Mesothelial cell of epicardium (in vitro differentiated cells): ENCODE measurements around the gene MS4A10. TPM values are rescaled to one million over a fixed set of nuclear protein-coding genes. Genes with fewer than 3 reads are reported as not detected.

Experiments used
- DNase-seq, 2 experiments: peaks; one replicate each; pipeline ENCODE4 v3.0.0; 2021; ENCODE audit warnings: low spot score in 2 of 2; ENCODE audit not compliant: unreplicated experiment in 2 of 2
- H3K27ac Mint-ChIP-seq: 2 replicates; pipeline ENCODE4 v1.8.0; 2021; ENCODE audit warnings: mixed read lengths
- H3K27me3 Mint-ChIP-seq: 2 replicates; pipeline ENCODE4 v1.8.0; 2021; ENCODE audit warnings: low read depth, mixed read lengths
- H3K36me3 Mint-ChIP-seq: 2 replicates; pipeline ENCODE4 v1.8.0; 2021; ENCODE audit warnings: mixed read lengths
- H3K4me1 Mint-ChIP-seq: 2 replicates; pipeline ENCODE4 v1.8.0; 2021; ENCODE audit warnings: mixed read lengths
- H3K4me3 Mint-ChIP-seq: 2 replicates; pipeline ENCODE4 v1.8.0; 2021; ENCODE audit warnings: mild to moderate bottlenecking, moderate library complexity, mixed read lengths
- H3K9me3 Mint-ChIP-seq: 2 replicates; pipeline ENCODE4 v1.8.0; 2021; ENCODE audit warnings: mixed read lengths
- CTCF ChIP-seq: fragments of 200-600 bp; sonication (generic); IDR thresholded peaks from one replicate; pipeline ENCODE4 v1.5.0; 2021; ENCODE audit warnings: antibody characterized with exemption; ENCODE audit not compliant: unreplicated experiment
- total RNA-seq: library from RNA; stranded (reverse); gene quantifications from 3 replicates; pipeline ENCODE4 v1.2.1, GENCODE V29; 2021

MS4A10 gene
- total RNA-seq, 1 donor from 2014 or later: not detected

- no peaks in the 10 kb centered on the region for H3K9me3 Mint-ChIP-seq
- peaks cover 13% of the 10 kb centered on the region for H3K4me1 Mint-ChIP-seq
- no peak for TF ChIP-seq CTCF
- DNase-seq: no peak
- H3K4me3 Mint-ChIP-seq: no peak overlapping the region
- no peaks in the 10 kb centered on the region for H3K36me3 Mint-ChIP-seq
- no peak overlapping the region for H3K27ac Mint-ChIP-seq
- H3K27me3 Mint-ChIP-seq: peaks cover 2% of the 10 kb centered on the region
Measured at GRCh38 chr11:60780774-60781173, 4.4 kb upstream of the MS4A10 start.

- TF ChIP-seq CTCF: no peak
- no peak for DNase-seq
- no peaks in the 10 kb centered on the region for H3K36me3 Mint-ChIP-seq
- no peaks in the 10 kb centered on the region for H3K9me3 Mint-ChIP-seq
- no peak overlapping the region for H3K27ac Mint-ChIP-seq
- peaks cover 2% of the 10 kb centered on the region for H3K27me3 Mint-ChIP-seq
- peaks cover 16% of the 10 kb centered on the region for H3K4me1 Mint-ChIP-seq
- no peak overlapping the region for H3K4me3 Mint-ChIP-seq
Measured at GRCh38 chr11:60781286-60781980, 3.7 kb upstream of the MS4A10 start.

- H3K36me3 Mint-ChIP-seq: no peaks in the 10 kb centered on the region
- no peak for DNase-seq
- no peak overlapping the region for H3K27ac Mint-ChIP-seq
- no peaks in the 10 kb centered on the region for H3K9me3 Mint-ChIP-seq
- no peak for TF ChIP-seq CTCF
- H3K4me1 Mint-ChIP-seq: peaks cover 15% of the 10 kb centered on the region
- H3K27me3 Mint-ChIP-seq: peaks cover 2% of the 10 kb centered on the region
- H3K4me3 Mint-ChIP-seq: no peak overlapping the region
Measured at GRCh38 chr11:60781981-60782316, 3.2 kb upstream of the MS4A10 start.

- TF ChIP-seq CTCF: no peak
- Mint-ChIP-seq H3K4me1 (peaks cover 13% of the 10 kb centered on the region), H3K4me3 (no peak overlapping the region), H3K9me3 (no peaks in the 10 kb centered on the region), H3K27ac (no peak overlapping the region), H3K27me3 (peaks cover 2% of the 10 kb centered on the region), H3K36me3 (no peaks in the 10 kb centered on the region)
- DNase-seq: no peak
Measured at GRCh38 chr11:60782393-60783140, 2.6 kb upstream of the MS4A10 start.

- Mint-ChIP-seq H3K4me1 (peaks cover 12% of the 10 kb centered on the region), H3K27me3 (no peaks in the 10 kb centered on the region), H3K4me3 (no peak overlapping the region), H3K36me3 (no peaks in the 10 kb centered on the region), H3K27ac (no peak overlapping the region), H3K9me3 (no peaks in the 10 kb centered on the region)
- no peak for DNase-seq
- TF ChIP-seq CTCF: no peak
Measured at GRCh38 chr11:60783141-60783484, 2.0 kb upstream of the MS4A10 start.
